HTR-8/SVneo (cell line): ENCODE measurements around the gene GJC1.

Experiments
- DNase-seq: peaks from one replicate; pipeline ENCODE4 v3.0.0; 2011; ENCODE audit warnings: low spot score, mixed read lengths; ENCODE audit not compliant: insufficient read length
- FAIRE-seq: peaks from 2 replicates; lab custom pipeline; 2011; peaks lifted over from hg19 to GRCh38; lab: Jason Lieb, UNC

GJC1 gene

GRCh38 chr17:44829523-44830358, at the start of gene GJC1:
Gene GJC1 (minus strand): TSS chr17:44830287. CDS start chr17:44805817, 24,470 bp downstream.
- peak; percentile 96 for FAIRE-seq
- DNase-seq = peak; percentile 55

GRCh38 chr17:44879376-44879775, 49.3 kb upstream of the GJC1 start:
- DNase-seq = no peak
- no peak for FAIRE-seq

GRCh38 chr17:44878627-44879221, 48.6 kb upstream of the GJC1 start:
- DNase-seq = peak; percentile 66
- FAIRE-seq = peak; percentile 23

- FAIRE-seq = no peak
- no peak for DNase-seq
Measured at GRCh38 chr17:44877121-44877520, 47.0 kb upstream of the GJC1 start.

GRCh38 chr17:44875761-44876160, 45.7 kb upstream of the GJC1 start:
- no peak for DNase-seq
- FAIRE-seq = peak; percentile 31

GRCh38 chr17:44872131-44872768, 42.2 kb upstream of the GJC1 start:
- DNase-seq (no peak), FAIRE-seq (peak; percentile 48)

GRCh38 chr17:44871556-44871955, 41.5 kb upstream of the GJC1 start:
- DNase-seq (no peak), FAIRE-seq (no peak)

- DNase-seq = no peak
- FAIRE-seq = no peak
Measured at GRCh38 chr17:44867841-44868240, 37.8 kb upstream of the GJC1 start.

- FAIRE-seq (no peak), DNase-seq (no peak)
Measured at GRCh38 chr17:44865931-44866330, 35.8 kb upstream of the GJC1 start.

GRCh38 chr17:44865231-44865660, 35.2 kb upstream of the GJC1 start:
- peak; percentile 67 for FAIRE-seq
- DNase-seq = peak; percentile 88

GRCh38 chr17:44864831-44865230, 34.7 kb upstream of the GJC1 start:
- no peak for FAIRE-seq
- no peak for DNase-seq

GRCh38 chr17:44863061-44863918, 33.2 kb upstream of the GJC1 start:
- no peak for FAIRE-seq

GRCh38 chr17:44862278-44862914, 32.3 kb upstream of the GJC1 start:
- FAIRE-seq (no peak), DNase-seq (no peak)

More at GRCh38 chr17:44863061-44863918, 33.2 kb upstream of the GJC1 start:
- no peak for DNase-seq

- DNase-seq (no peak), FAIRE-seq (no peak)
Measured at GRCh38 chr17:44859701-44860100, 29.6 kb upstream of the GJC1 start.

- DNase-seq = no peak
- no peak for FAIRE-seq
Measured at GRCh38 chr17:44854192-44854591, 24.1 kb upstream of the GJC1 start.

GRCh38 chr17:44850612-44851011, 20.5 kb upstream of the GJC1 start:
- no peak for FAIRE-seq
- no peak for DNase-seq

- DNase-seq (no peak), FAIRE-seq (peak; percentile 59)
Measured at GRCh38 chr17:44850025-44850424, 19.9 kb upstream of the GJC1 start.

- DNase-seq (no peak), FAIRE-seq (peak; percentile 72)
Measured at GRCh38 chr17:44848961-44849489, 18.9 kb upstream of the GJC1 start.

- FAIRE-seq (no peak), DNase-seq (no peak)
Measured at GRCh38 chr17:44848257-44848795, 18.2 kb upstream of the GJC1 start.
